Suppressor macrophage treated with lipopolysaccharide for 1 hour (primary cell): Measurements from ENCODE around the gene ANKRD40.
"Not testable (repeated sequence)": the region's sequence is repeated elsewhere in the genome, so short reads cannot be mapped to it uniquely, and the experiment has no call there.

Experiments used
- DNase-seq, 3 donors: peaks; one replicate each; pipeline ENCODE4 v3.0.0-alpha.2; 2020 to 2022

ANKRD40 gene, protein sequence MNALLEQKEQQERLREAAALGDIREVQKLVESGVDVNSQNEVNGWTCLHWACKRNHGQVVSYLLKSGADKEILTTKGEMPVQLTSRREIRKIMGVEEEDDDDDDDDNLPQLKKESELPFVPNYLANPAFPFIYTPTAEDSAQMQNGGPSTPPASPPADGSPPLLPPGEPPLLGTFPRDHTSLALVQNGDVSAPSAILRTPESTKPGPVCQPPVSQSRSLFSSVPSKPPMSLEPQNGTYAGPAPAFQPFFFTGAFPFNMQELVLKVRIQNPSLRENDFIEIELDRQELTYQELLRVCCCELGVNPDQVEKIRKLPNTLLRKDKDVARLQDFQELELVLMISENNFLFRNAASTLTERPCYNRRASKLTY

GRCh38 chr17:50707289-50708049 is at the start of gene ANKRD40:
TSS of gene ANKRD40 (minus strand) at chr17:50707914. CDS start at chr17:50707654, 260 bp downstream.
- DNase-seq, result peak; percentile 95 to 96 (median 96)

GRCh38 chr17:50754521-50754920 is 46.8 kb upstream of the ANKRD40 start:
- DNase-seq, result no peak

DNA sequence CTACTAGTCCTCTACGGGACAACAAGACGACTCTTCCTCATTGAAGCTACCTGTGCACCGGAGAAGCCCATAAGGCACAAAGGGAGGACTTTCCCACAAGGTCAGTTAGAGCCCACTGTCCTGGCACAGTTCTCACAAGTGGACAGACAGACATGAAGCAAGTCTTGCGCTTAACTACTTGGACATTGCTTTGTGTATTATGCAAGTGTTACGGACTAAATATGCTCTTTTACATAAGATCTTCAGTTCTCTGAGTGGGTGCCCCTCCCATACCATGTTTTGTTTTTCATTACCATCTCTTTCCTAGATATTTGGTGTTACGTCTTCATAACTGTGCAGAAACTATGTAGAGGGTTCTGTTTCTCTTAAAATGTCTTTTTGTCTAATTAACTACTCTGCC is 41.5 kb upstream of the ANKRD40 start:
- DNase-seq, result no peak

GRCh38 chr17:50745631-50746030 is 37.9 kb upstream of the ANKRD40 start:
- no peak for DNase-seq

DNA sequence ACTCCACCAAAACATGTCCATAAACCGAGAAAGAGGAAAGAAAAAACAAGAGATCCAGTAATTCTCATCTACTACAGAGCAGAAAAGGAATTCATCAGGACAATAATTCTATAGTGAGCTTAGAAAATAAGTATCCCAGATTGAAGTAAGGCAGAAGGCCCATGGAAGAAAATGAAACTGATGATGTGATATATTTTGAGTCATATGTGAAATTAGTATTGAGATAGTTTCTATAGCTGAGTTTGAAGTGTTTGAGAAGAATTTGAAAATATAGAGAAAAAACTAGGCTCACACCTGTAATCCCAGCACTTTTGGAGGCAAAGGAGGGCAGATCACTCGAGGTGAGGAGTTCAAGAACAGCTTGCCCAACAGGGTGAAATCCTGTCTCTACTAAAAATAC is 31.4 kb upstream of the ANKRD40 start:
- DNase-seq, result peak in 1 of 3 donors; percentile 29

- DNase-seq, result no peak
Measured at GRCh38 chr17:50737118-50737698, 29.5 kb upstream of the ANKRD40 start.

GRCh38 chr17:50735287-50735686 is 27.6 kb upstream of the ANKRD40 start:
- no peak for DNase-seq

DNA sequence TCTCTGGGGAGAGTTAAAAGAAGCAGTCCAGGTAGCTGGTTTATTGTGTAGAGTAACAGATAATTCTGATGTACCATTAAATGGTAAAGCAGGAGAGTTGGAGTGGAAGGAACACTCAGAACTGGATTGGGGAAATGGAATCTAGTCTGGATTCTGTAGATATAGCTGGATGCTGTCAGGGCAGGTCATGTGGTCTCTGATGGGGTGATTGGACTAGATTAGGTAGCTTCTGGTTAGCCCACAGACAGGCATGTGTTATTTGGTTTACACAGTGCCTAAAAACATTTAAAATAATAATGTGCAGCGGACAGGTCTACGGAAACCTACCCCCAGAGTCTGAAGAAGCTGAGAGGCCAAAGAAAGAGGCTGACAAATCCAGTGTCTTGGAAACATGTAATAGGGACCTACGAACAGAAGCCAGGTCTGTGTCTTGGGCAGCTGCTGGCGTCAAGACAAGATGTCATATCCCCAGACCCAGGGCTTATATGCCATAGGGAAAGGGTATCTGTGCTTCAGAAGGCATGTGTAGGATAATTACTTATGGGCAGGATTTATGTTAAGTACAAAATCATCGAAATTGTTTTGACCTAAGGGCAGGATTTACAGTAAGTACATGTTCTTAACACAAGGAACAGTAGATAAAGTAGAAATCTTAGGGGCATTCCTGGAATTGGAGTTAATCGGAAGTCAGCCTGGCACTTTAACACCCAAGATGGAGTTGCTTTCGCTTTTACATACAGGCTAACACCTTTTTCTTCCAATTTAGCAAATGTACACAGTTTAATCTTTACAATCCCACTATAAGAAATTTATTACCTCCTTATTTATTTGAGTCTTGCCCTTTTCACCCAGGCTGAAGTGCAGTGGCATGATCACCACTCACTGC is 24.1 kb upstream of the ANKRD40 start:
- DNase-seq, result no peak

DNA sequence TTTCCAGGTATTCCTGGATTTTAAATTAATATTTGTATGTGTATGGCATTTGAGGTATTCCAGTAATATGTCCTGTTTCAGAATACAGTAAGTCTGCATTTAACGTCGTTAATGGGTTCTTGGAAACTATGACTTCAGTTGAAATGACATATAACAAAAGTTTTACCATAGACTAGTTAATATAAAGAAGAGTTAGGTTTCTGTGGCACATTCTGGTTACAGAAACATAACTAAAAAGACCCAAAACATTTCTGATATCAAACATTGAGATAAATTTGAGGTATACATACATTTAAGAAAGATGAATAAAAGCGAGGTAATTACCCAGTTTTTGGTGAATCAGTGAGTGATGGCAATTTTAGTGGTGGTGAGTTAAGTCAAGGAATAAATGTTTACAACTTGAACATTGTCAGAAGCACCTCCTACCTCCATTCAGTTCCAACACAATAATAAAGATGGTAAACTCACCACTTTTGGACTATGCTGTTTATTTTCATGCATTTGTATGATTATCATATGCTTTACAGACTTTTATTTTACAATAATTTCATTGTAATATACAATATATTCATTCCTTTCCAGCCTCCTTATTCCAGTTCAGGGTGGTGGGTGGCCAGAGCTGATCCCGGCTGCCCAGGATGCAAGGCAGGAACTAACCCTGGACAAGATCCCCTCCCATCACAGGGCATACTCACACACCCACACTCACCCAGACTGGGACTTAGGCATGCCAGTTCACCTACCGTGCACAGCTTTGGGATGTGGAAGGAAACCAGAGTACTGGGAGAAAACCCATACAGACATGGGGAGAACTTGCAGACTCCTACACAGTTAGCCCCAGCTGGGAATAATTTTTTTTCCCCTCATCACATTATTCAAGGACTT is 21.4 kb upstream of the ANKRD40 start:
- DNase-seq, result no peak

GRCh38 chr17:50728112-50728429 is 20.4 kb upstream of the ANKRD40 start:
- no peak for DNase-seq

DNA sequence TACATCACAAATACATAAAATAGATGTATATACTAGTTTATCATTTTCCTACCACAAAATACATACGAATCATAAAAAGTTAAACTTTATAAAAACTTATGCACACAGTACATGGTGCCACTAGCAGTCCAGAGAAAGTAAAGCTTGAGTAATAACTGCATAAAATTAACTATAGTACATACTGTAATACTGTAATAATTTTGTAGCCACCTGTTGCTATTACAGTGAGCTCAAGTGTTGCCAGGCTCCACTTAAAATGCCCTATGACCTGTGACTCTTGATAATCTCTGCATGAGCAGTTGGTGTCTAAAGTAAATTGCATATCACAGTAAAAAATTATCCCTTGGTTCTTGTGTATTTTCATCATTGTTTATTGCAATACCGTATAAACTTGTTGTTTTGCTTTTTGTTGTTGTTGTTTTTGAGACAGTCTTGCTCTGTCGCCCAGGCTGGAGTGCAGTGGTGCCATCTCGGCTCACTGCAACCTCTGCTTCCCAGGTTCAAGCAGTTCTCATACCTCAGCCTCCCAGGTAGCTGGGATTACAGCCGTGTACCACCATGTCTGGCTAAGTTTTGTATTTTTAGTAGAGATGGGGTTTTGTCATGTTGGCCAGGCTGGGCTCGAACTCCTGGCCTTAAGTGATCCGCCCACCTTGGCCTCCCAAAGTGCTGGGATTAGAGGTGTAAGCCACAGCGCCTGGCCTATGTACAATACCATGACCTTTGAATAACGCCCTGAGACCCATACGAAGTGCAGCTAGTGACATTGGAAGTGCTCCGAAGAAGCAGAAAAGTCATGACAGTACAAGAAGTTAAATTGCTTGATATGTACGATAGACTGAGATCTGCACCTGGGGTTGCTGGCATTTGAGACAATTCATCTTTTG is 18.3 kb upstream of the ANKRD40 start:
- no peak for DNase-seq

- DNase-seq, result not testable (repeated sequence)
Measured at GRCh38 chr17:50724622-50725021, 16.9 kb upstream of the ANKRD40 start.

GRCh38 chr17:50722746-50723145 is 15.0 kb upstream of the ANKRD40 start:
- no peak for DNase-seq

- DNase-seq, result peak; percentile 26 to 58 (median 34)
Measured at GRCh38 chr17:50721194-50722010, 13.7 kb upstream of the ANKRD40 start.

GRCh38 chr17:50719924-50720794 is 12.4 kb upstream of the ANKRD40 start:
- DNase-seq, result peak in 1 of 3 donors; percentile 13

DNA sequence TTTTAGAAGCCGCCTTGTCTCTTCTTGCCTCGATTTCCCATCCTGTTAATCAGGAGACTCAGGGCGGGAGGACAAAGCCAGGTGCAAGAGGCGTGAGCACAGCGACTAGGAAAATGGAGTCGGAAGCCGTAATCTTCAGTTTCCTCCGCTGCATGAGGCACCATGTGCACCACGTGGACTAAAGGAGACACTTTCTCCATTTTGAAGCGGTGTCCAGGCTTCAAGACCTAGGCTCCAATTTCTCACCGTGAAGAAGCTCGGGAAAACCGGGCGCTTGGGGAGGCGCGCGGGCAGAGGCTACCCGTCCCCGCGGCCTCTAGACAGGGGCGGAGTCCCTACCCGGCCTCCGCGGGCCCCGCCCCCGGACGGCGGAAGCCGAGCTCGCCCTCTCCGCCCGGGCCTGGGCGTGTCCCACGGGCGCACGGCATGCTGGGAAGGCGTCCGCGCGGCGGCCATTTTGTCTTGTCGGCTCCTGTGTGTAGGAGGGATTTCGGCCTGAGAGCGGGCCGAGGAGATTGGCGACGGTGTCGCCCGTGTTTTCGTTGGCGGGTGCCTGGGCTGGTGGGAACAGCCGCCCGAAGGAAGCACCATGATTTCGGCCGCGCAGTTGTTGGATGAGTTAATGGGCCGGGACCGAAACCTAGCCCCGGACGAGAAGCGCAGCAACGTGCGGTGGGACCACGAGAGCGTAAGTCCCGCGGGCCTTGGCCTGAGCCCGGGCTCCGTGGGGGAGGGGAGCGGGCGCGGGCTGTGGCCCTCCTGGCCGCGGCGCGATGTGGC is 11.6 kb upstream of the ANKRD40 start, which contains the start of gene LUC7L3:
LUC7L3 (plus strand) TSS at position 460 of the 780 bp plus-strand sequence; CDS start at position 590, 130 bp downstream.
- peak; percentile 95 to 99 (median 98) for DNase-seq

DNA sequence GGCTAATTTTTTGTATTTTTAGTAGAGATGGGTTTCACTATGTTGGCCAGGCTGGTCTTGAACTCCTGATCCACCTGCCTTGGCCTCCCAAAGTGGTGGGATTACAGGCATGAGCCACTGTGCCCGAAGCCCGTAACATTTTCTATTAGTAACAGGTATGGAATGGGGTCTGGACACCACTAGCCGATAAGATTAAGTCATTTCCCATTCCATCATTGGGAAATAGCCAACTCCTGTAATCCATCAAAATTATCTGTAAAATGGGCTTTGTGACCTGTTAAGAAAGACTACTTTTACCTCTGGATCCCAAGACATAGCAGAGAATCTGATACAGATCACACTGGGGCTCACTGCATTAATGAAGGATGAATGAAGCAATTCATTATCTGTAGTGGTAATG is 7.8 kb upstream of the ANKRD40 start:
- no peak for DNase-seq

DNA sequence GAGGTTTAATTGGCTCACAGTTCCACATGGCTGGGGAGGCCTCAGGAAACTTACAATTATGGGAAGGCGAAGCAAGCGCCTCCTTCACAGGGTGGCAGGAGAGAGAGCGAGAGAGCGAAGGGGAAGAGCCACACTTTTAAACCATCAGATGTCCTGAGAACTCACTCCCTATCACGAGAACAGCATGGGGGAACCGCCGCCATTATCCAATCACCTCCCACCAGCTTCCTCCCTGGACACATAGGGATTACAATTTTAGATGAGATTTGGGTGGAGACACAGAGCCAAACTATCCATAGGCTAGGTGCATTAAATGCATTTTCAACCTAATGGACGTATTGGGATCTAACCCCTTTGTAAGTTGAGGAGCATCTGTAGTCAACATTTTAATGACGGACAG is 4.9 kb upstream of the ANKRD40 start:
- no peak for DNase-seq
